Activated CD4-positive, CD25-positive, alpha-beta regulatory T cell treated with anti-CD3 and anti-CD28 coated beads, Interleukin-2, amount 50 U/mL, for 72 hours (primary cell): Measurements from ENCODE around the gene IL17RE.
"Not testable (repeated sequence)": the region's sequence is repeated elsewhere in the genome, so short reads cannot be mapped to it uniquely, and the experiment has no call there.

Source experiments
- DNase-seq: peaks from one replicate; pipeline ENCODE4 v3.0.0; 2021

The IL17RE gene, protein sequence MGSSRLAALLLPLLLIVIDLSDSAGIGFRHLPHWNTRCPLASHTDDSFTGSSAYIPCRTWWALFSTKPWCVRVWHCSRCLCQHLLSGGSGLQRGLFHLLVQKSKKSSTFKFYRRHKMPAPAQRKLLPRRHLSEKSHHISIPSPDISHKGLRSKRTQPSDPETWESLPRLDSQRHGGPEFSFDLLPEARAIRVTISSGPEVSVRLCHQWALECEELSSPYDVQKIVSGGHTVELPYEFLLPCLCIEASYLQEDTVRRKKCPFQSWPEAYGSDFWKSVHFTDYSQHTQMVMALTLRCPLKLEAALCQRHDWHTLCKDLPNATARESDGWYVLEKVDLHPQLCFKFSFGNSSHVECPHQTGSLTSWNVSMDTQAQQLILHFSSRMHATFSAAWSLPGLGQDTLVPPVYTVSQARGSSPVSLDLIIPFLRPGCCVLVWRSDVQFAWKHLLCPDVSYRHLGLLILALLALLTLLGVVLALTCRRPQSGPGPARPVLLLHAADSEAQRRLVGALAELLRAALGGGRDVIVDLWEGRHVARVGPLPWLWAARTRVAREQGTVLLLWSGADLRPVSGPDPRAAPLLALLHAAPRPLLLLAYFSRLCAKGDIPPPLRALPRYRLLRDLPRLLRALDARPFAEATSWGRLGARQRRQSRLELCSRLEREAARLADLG

DNA sequence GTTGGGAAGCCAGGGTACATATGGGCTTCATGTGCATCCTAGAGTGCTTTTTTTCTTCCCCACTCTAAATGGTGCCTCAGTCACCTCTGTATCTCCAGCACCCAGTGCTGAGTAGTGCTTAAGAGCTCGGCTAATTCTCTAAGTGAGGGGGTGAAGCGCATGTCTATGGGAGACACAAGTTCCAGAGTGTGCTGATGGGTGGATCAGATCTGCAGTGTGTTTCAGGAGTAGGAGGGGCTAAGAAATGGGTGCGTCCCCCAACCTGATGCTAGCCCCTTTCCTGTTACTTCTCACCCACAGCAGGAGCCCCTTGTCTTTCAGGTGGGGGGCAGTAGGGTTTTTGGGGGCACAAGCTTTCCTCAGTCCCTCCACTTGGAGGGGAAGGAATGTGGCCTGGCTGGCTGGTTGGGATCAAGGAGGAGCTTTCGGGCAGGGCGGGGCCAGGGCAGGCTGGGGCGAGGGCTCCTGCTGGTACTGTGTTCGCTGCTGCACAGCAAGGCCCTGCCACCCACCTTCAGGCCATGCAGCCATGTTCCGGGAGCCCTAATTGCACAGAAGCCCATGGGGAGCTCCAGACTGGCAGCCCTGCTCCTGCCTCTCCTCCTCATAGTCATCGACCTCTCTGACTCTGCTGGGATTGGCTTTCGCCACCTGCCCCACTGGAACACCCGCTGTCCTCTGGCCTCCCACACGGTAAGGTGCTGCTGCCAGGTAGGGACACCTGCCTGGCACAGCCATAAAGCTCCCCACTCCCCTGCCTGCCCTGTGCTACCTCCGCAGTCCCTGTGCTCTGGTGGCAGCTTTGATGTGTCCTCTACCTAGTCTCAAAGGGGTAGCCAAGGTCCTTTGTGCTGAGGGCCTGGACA is at the start of gene IL17RE:
Gene IL17RE (plus strand): TSS at position 477 of the 866 bp plus-strand sequence. CDS start 85 bp downstream, at position 562.
- no peak for DNase-seq

- DNase-seq, result not testable (repeated sequence)
Observed at GRCh38 chr3:9854291-9854940, 48.2 kb upstream of the IL17RE start.

DNA sequence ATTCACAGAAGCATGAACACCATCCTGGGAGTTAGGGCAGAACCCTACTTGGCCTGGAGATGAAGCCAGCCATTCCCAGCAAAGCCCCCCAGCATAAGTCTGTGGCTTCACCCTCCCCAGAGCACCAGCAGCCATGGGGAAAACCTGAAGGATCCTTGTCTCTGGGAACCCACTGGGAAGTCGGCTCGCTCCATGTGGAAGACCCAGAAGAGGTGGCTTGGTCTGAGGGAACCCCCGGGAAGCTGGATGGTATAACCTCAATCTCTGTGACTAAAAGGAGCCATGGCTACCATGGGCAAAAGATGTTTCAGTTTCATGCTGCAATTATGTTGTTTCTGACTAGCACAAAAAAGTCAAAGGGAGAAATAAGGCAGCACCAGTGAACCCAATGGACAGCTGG is 47.1 kb upstream of the IL17RE start:
- DNase-seq, result no peak

GRCh38 chr3:9859530-9860025 is 43.1 kb upstream of the IL17RE start:
- DNase-seq, result no peak

- no peak for DNase-seq
Observed at GRCh38 chr3:9861201-9861600, 41.4 kb upstream of the IL17RE start.

- DNase-seq, result no peak
Observed at GRCh38 chr3:9861626-9862130, 41.0 kb upstream of the IL17RE start.

GRCh38 chr3:9862391-9863057 is 40.1 kb upstream of the IL17RE start:
- no peak for DNase-seq

DNA sequence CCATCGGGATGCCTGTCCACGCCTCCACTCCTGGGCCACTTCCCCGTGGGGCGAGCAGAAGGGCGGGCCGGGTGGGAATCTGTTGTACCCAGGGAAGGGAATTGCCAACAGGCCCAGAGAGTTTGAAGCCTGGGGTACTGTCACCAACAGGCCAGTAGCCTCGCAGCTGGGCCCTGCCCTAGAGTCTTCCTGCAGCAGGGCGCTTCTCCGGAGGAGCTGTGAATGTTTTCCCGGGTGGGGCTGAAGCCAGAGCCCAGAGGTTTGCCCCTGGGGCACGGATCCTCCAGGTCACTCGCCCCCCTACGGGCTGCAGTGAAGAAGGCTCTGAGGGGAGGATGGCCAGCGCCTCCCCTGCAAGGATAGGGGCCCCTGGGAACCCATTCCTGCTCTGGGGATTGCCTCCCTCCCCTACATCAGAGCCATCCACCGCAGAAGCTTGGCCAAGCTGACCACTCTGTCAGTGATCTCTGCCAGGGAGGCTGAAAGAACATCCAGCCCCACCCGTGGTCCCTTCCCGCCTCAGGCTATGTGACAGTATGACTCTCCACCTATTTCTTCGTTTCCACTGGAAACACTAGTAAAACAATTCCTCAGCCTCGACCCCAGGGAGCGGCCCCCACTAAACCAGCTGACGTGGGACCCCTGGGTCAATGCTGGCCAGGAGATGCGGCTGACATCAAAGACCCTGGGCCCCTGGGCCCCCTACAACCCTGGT is 39.4 kb upstream of the IL17RE start:
- DNase-seq, result no peak

DNA sequence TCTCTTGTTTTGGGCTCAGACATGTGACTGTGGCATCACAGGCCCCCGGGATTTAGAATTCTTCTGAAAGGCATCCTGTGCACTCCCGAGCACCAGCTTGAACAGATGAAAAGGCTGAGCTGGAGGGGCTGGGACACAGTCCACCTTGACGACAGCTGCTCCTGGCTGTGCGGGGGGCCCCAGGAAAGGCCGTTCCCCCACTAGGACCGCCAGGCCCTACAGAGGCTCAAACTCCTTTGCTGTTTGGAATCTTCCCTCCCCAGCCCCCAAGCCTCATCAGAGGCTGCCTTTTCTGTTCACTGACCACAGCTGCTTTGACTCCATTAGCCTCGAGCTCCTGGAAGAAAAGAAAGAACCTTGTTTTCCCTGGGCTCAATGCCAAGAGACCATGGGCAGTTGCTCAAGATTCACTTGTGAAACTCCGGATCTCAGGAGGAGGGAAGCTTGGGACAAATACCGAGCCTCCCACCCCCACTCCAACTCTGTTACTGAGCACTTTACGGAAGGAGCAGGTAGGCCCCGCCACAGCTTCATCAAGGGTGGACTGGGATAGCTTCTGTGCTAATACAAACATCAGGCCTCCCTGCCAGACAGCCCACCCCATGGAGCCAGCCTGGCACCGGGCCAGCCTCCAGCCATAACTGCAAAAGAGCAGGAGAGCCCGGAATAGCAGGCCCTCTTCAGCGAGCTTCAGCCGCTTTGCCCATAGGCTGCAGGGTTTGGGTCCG is 38.3 kb upstream of the IL17RE start:
- DNase-seq, result no peak

GRCh38 chr3:9865125-9865637 is 37.5 kb upstream of the IL17RE start:
- DNase-seq, result not testable (repeated sequence)

- no peak for DNase-seq
Observed at GRCh38 chr3:9866639-9867038, 36.0 kb upstream of the IL17RE start.

- no peak for DNase-seq
Observed at GRCh38 chr3:9867106-9867505, 35.5 kb upstream of the IL17RE start.

- DNase-seq, result no peak
Observed at GRCh38 chr3:9869955-9870354, 32.7 kb upstream of the IL17RE start.

DNA sequence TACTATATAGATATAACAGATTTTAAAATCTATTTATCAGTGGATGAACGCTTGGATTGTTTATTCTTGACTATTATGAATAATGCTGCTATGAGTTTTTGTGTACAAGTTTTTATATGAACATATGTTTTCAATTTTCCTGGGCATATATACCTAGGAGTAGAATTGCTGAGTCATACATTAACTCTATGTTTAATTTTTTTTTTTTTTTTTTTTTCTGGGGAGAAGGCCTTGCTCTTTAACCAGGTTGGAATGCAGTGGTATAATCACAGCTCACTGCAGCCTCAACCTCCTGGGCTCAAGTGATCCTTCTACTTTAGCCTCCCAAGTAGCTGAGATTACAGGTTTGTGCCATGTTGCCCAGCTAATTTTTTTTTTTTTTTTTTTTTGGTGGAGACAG is 31.7 kb upstream of the IL17RE start:
- DNase-seq, result no peak

DNA sequence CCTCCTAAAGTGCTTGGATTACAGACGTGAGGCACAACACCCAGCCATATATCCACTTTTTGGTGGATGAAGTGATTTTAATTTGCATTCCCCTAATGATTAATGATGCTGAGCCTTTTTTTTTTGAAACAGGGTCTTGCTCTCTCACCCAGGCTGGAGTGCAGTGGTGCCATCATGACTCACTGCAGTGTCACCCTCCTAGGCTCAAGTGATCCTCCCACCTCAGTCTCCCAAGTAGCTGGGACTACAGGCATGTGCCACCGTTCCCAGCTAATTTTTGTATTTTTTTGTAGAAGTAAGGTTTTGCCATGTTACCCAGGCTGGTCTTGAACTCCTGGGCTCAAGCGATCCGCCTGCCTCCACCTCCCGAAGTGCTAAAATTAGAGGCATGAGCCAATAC is 30.6 kb upstream of the IL17RE start:
- not testable (repeated sequence) for DNase-seq

DNA sequence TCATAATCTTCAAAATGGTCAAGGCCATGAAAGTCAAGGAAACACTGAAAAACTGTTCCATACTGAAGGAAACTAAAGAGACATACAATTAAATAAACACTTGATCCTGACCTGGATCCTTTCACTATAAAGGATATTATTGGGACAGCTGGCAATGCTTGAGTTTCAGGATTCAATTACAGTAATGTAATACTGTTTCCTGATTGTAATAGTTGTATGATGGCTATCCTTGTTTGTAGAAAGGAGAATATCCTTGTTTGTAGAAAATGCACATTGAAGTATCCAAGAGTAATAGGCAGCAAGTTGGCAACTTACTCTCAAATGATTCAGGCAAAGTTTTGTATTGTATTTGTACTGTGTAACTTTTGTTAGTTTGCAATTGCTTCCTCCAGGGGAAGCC is 27.2 kb upstream of the IL17RE start:
- DNase-seq, result no peak

- not testable (repeated sequence) for DNase-seq
Observed at GRCh38 chr3:9876255-9876654, 26.4 kb upstream of the IL17RE start.

DNA sequence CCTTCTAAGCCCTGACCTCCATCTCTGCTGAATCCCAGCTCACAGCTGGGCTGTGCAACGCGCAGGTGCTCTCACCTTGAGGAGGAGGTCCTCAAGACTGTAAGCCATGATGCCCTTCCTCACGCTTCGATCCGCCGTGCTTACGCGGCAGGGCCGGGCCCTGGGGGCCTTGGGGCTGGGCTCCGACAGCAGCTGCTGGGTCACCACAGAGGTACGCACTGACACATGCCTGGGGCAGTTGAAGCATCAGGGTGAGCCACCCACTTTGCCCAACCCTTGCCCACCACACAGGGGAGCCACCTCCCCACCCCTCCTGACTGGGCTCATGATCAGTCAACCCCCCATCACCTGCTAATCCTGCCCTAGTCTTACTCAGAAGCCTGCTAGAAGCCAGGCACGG is 25.7 kb upstream of the IL17RE start:
- DNase-seq, result no peak

DNA sequence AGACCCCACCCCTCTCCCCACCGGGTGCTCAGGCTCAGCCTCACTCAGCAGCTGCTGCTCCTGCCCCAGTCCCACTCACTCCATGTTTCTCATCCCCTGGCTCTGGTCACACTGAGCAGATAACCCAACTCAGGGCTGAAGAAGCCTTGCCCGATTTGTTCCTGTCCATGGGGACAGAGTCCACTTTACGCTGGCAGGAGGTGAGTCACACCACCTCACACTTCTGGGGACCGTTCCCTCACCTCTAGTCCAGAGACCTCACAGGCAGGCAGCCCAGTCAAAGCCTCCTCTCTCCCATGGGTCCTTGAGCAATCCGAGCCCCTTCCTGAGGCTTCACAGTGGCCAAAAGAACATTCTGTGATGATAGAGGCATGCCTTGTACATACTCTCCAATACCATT is 23.9 kb upstream of the IL17RE start:
- no peak for DNase-seq

- DNase-seq, result no peak
Observed at GRCh38 chr3:9879830-9880549, 22.7 kb upstream of the IL17RE start, which contains the start of gene CIDEC. Gene CIDEC (minus strand): TSS chr3:9880253. CDS start chr3:9878486, 1,767 bp downstream.
